DND-41 (cell line): ENCODE data around the gene PABPN1L.

Experiments
- CTCF ChIP-seq: IDR thresholded peaks from 2 replicates; pipeline ENCODE4 v1.5.1; 2012; ENCODE audit warnings: borderline replicate concordance, low read length, moderate library complexity, mild to moderate bottlenecking; ENCODE audit not compliant: poor library complexity, severe bottlenecking; ENCODE audit errors: extremely low read depth
- EZH2 ChIP-seq: IDR thresholded peaks from 3 replicates; pipeline ENCODE4 v1.6.1; 2012; ENCODE audit warnings: borderline replicate concordance, low read depth, mild to moderate bottlenecking, moderate library complexity, low read length, inconsistent platforms; ENCODE audit not compliant: severe bottlenecking

GRCh38 chr16:88856828-88857727 is 9.4 kb downstream of the PABPN1L start, which contains the start of the genes GALNS and TRAPPC2L:
- TF ChIP-seq CTCF: no peak
- no peak for TF ChIP-seq EZH2
